Transverse colon (tissue), 4 donors: ENCODE measurements around the gene CFAP53. TPM values are rescaled to one million over a fixed set of nuclear protein-coding genes. Genes with fewer than 3 reads are reported as not detected.

ENCODE experiments used
- DNase-seq: peaks from one replicate; pipeline ENCODE4 v3.0.0-alpha.2; 2019
- H3K27ac ChIP-seq, 4 donors: fragments of 200-600 bp; sonication (generic); 2 replicates each; pipeline ENCODE4 v1.5.1; 2016 to 2018; ENCODE audit warnings: inconsistent platforms in 4 of 4
- H3K27me3 ChIP-seq: fragments of 200-600 bp; sonication (generic); 2 replicates; pipeline ENCODE4 v1.5.1; 2017; ENCODE audit warnings: inconsistent platforms
- H3K36me3 ChIP-seq, 4 donors: fragments of 200-600 bp; sonication (generic); 2 replicates each; pipeline ENCODE4 v1.5.1; 2017 to 2019; ENCODE audit warnings: inconsistent platforms in 4 of 4
- H3K4me1 ChIP-seq, 4 donors: fragments of 200-600 bp; sonication (generic); 2 replicates each; pipeline ENCODE4 v1.5.1; 2017 to 2020; ENCODE audit warnings: inconsistent platforms in 4 of 4
- H3K4me3 ChIP-seq, 4 donors: fragments of 200-600 bp; sonication (generic); 1 replicate in 1 of 4; 2 replicates in 3 of 4; pipeline versions ENCODE4 v1.5.1 to v1.6.1; 2017 to 2019; ENCODE audit warnings: inconsistent platforms in 4 of 4
- H3K9me3 ChIP-seq, 2 donors: fragments of 200-600 bp; sonication (generic); 2 replicates each; pipeline ENCODE4 v1.5.1; 2017 to 2019; ENCODE audit warnings: inconsistent platforms in 2 of 2
- CTCF ChIP-seq, 5 experiments: fragments of 200-600 bp in 3 of 5; fragments of 450-650 bp in 2 of 5; sonication (generic) in 3 of 5; IDR thresholded peaks; 1 replicate in 2 of 5; 2 replicates in 3 of 5; pipeline ENCODE4 v1.5.1; 2016 to 2017; ENCODE audit warnings: antibody characterized with exemption in 5 of 5, inconsistent platforms in 3 of 5, mild to moderate bottlenecking in 2 of 5, moderate library complexity in 1 of 5
- EP300 ChIP-seq: sonication (generic); formaldehyde crosslinking; IDR thresholded peaks from one replicate; pipeline ENCODE4 v1.6.1; 2017; ENCODE audit warnings: antibody characterized with exemption, low read depth
- POLR2A ChIP-seq: fragments of 450-650 bp; IDR thresholded peaks from one replicate; pipeline ENCODE4 v1.6.1; 2016; ENCODE audit warnings: antibody characterized with exemption, mild to moderate bottlenecking, moderate library complexity
- POLR2AphosphoS5 ChIP-seq, 3 donors: sonication (generic); formaldehyde crosslinking; IDR thresholded peaks; one replicate each; pipeline ENCODE4 v1.6.1; 2016; ENCODE audit warnings: antibody characterized with exemption in 3 of 3
- WGBS, 2 donors: methylation state at CpG; one replicate each; pipeline ENCODE4 v1.1.5; 2018; ENCODE audit warnings: low coverage in 1 of 2; 5-methylcytosine and 5-hydroxymethylcytosine counted together
- in situ Hi-C, 4 donors: fragments of 200-750 bp; cut with MboI; loops; one replicate each; pipeline versions ENCODE4 v1.15.0 to v1.15.1; 2017; ENCODE audit warnings: low sequenced_read_pairs in 3 of 4, low pct_ligation_motif_present in 1 of 4, low pct_unique_long_range_greater_than_20kb in 1 of 4
- intact Hi-C: fragments of 100-400 bp; cut with DNase I; formaldehyde crosslinking; loops from one replicate; pipeline ENCODE4 v1.15.1; 2023; ENCODE audit warnings: low total_unique reads
- total RNA-seq, 4 donors: library from RNA; depleted of rRNA; stranded (reverse); fragments of >200 nt; gene quantifications; one replicate each; pipeline ENCODE4 v1.1.0, GENCODE V29; 2016

CFAP53 gene
- total RNA-seq, 4 donors from 2014 or later = 0.27 to 4.2 (median 0.48) TPM; not detected in 1

DNA sequence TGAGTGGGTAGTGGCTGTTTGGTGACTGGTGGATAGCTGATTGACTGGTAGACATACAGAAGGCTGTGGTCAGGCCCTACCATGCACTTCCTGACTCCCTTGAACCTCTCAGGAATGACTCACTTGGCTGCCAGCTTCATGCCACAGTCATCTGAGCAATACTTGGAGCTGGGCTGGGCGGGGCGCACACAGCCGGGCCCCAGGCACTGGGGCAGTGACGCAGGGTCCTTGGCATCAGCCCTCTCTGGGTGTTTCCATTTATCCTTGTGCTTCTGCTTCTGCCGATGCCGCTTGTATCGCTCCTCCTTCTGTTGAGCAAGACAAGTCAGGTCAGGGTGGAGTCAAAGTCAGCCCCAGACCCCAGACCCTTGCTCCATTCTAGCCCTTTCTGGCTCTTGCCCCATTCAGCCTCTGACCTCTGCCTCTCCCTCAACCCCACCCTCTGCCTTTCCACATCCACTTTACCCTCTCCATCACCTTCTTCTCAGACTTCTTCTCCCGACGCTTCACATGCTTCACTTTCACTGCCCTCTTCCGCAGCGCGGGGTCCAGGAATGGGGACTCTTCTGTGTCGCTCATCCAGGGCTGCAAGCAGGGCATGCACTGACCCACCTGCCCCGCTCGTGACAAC is 18.1 kb upstream of the CFAP53 start:
- intact Hi-C loops = no loop called here
- Histone ChIP-seq H3K4me3 (no peak overlapping the region), H3K36me3 (no peaks in the 10 kb centered on the region), H3K9me3 (no peaks in the 10 kb centered on the region), H3K27me3 (no peaks in the 10 kb centered on the region), H3K4me1 (peaks cover 13 to 28% (median 20%) of the 10 kb centered on the region in 4 donors), H3K27ac (no peak overlapping the region)
- no peak for TF ChIP-seq CTCF (IDR thresholded peaks at IDR 0.05)
- no peak for TF ChIP-seq POLR2AphosphoS5 (IDR thresholded peaks at IDR 0.05)
- no peak for TF ChIP-seq EP300
- no peak for TF ChIP-seq POLR2A
- DNase-seq = no peak
- WGBS, 2 donors = 92 to 100% methylated on average over 1 to 15 of the region's 15 CpGs
- in situ Hi-C loops = loop anchor here in 1 of 4 donors (25.0 kb wide), 1 partner anchor 797 kb away; the partner anchor contains the start of genes C18orf32 and RPL17

- Histone ChIP-seq H3K36me3 (peaks cover 0 to 4% (median 0%) of the 10 kb centered on the region in 4 donors), H3K4me3 (no peak overlapping the region), H3K27me3 (no peaks in the 10 kb centered on the region), H3K9me3 (no peaks in the 10 kb centered on the region), H3K27ac (no peak overlapping the region), H3K4me1 (peaks cover 16 to 35% (median 27%) of the 10 kb centered on the region in 4 donors)
- TF ChIP-seq POLR2A = no peak
- TF ChIP-seq POLR2AphosphoS5 (IDR thresholded peaks at IDR 0.05) = no peak
- no peak for TF ChIP-seq CTCF (IDR thresholded peaks at IDR 0.05)
- no peak for DNase-seq
- intact Hi-C loops = no loop called here
- in situ Hi-C loops = loop anchor here in 1 of 4 donors (25.0 kb wide), 1 partner anchor 796 kb away; the partner anchor contains the start of genes C18orf32 and RPL17
- 93 to 100% methylated on average over 5 to 29 of the region's 29 CpGs for WGBS, 2 donors
These were observed 17.3 kb upstream of the CFAP53 start for GRCh38 chr18:50283469-50284209.

GRCh38 chr18:50282521-50283335 is 16.4 kb upstream of the CFAP53 start:
- Histone ChIP-seq H3K27ac (peak overlapping the region in 1 of 4 donors; percentile 98), H3K36me3 (peaks cover 0 to 4% (median 0%) of the 10 kb centered on the region in 4 donors), H3K4me3 (peak overlapping the region in 1 of 4 donors; percentile 81), H3K9me3 (no peaks in the 10 kb centered on the region), H3K27me3 (no peaks in the 10 kb centered on the region), H3K4me1 (peaks cover 16 to 35% (median 27%) of the 10 kb centered on the region in 4 donors)
- no peak for DNase-seq
- in situ Hi-C loops (loop anchor here in 1 of 4 donors (25.0 kb wide), 1 partner anchor 795 kb away; the partner anchor contains the start of genes C18orf32 and RPL17), intact Hi-C loops (no loop called here)
- TF ChIP-seq POLR2AphosphoS5 (IDR thresholded peaks at IDR 0.05) (no peak), CTCF (IDR thresholded peaks at IDR 0.05) (no peak), POLR2A (no peak), EP300 (no peak)
- 90 to 93% methylated on average over 8 to 41 of the region's 42 CpGs for WGBS, 2 donors
